ENCODE results near the gene SAT2.
"Not testable (repeated sequence)": the region's sequence is repeated elsewhere in the genome, so short reads cannot be mapped to it uniquely, and the experiment has no call there.

GRCh38 chr17:7597561-7597960, 30.1 kb downstream of the SAT2 start:
- TF ChIP-seq, protein P1, sequence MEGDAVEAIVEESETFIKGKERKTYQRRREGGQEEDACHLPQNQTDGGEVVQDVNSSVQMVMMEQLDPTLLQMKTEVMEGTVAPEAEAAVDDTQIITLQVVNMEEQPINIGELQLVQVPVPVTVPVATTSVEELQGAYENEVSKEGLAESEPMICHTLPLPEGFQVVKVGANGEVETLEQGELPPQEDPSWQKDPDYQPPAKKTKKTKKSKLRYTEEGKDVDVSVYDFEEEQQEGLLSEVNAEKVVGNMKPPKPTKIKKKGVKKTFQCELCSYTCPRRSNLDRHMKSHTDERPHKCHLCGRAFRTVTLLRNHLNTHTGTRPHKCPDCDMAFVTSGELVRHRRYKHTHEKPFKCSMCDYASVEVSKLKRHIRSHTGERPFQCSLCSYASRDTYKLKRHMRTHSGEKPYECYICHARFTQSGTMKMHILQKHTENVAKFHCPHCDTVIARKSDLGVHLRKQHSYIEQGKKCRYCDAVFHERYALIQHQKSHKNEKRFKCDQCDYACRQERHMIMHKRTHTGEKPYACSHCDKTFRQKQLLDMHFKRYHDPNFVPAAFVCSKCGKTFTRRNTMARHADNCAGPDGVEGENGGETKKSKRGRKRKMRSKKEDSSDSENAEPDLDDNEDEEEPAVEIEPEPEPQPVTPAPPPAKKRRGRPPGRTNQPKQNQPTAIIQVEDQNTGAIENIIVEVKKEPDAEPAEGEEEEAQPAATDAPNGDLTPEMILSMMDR (conservative IDR thresholded peaks at IDR 0.05): not testable (repeated sequence)
- not testable (repeated sequence) for TF ChIP-seq ZFX (IDR thresholded peaks at IDR 0.05)
